Naive thymus-derived CD4-positive, alpha-beta T cell (primary cell): ENCODE data around the gene OR1Q1. TPM values are rescaled to one million over a fixed set of nuclear protein-coding genes. Genes with fewer than 3 reads are reported as not detected.
"Not testable (repeated sequence)": the region's sequence is repeated elsewhere in the genome, so short reads cannot be mapped to it uniquely, and the experiment has no call there.

Experiments used
- ATAC-seq: fragments of 150-1000 bp; cut with Tn5 transposase; 2 replicates; pipeline ENCODE4 v1.10.0; 2021; ENCODE audit warnings: mild to moderate bottlenecking, moderate library complexity
- CTCF ChIA-PET: fragments of 350-600 bp; sonication (Branson Sonifier 250); formaldehyde crosslinking; loops from one replicate; lab custom pipeline; 2021; ENCODE audit warnings: antibody characterized with exemption; lab: Charles Lee
- POLR2A ChIA-PET: fragments of 350-600 bp; sonication (Branson Sonifier 250); formaldehyde crosslinking; loops from one replicate; lab custom pipeline; 2021; ENCODE audit warnings: antibody characterized with exemption, inconsistent platforms; lab: Charles Lee
- DNase-seq, 9 donors: peaks; one replicate each; pipeline versions ENCODE4 v3.0.0 to v3.0.0-alpha.2; 2020 to 2022; ENCODE audit warnings: mixed read lengths in 1 of 9
- H3K27ac ChIP-seq: one replicate; pipeline ENCODE4 v1.7.0; 2013; ENCODE audit warnings: mild to moderate bottlenecking, low read depth, low read length, moderate library complexity
- H3K27me3 ChIP-seq, 2 donors: one replicate each; pipeline ENCODE4 v1.7.0; 2013; ENCODE audit warnings: low read length in 2 of 2, mild to moderate bottlenecking in 2 of 2, moderate library complexity in 2 of 2; ENCODE audit not compliant: control insufficient read depth in 2 of 2, insufficient read depth in 2 of 2
- H3K36me3 ChIP-seq, 3 experiments: 1 replicate in 2 of 3; 2 replicates in 1 of 3; pipeline ENCODE4 v1.7.0; 2013; ENCODE audit warnings: low read length in 3 of 3, mild to moderate bottlenecking in 3 of 3, moderate library complexity in 1 of 3; ENCODE audit not compliant: insufficient read depth in 3 of 3, control insufficient read depth in 2 of 3
- H3K4me1 ChIP-seq, 2 donors: one replicate each; pipeline ENCODE4 v1.7.0; 2013; ENCODE audit warnings: low read length in 2 of 2, mild to moderate bottlenecking in 2 of 2, moderate library complexity in 1 of 2; ENCODE audit not compliant: control insufficient read depth in 2 of 2, insufficient read depth in 2 of 2
- H3K4me3 ChIP-seq: 2 replicates; pipeline ENCODE4 v1.7.0; 2013; ENCODE audit warnings: mild to moderate bottlenecking, low read length
- H3K9me3 ChIP-seq, 3 experiments: 1 replicate in 2 of 3; 2 replicates in 1 of 3; pipeline ENCODE4 v1.7.0; 2013; ENCODE audit warnings: low read length in 3 of 3; ENCODE audit not compliant: control insufficient read depth in 2 of 3
- H3K27ac Mint-ChIP-seq, 9 donors: one replicate each; pipeline ENCODE4 v1.8.0; 2020 to 2022; ENCODE audit warnings: mixed read lengths in 9 of 9, mild to moderate bottlenecking in 8 of 9, moderate library complexity in 5 of 9, inconsistent platforms in 2 of 9
- H3K27me3 Mint-ChIP-seq, 5 donors: one replicate each; pipeline ENCODE4 v1.8.0; 2021 to 2022; ENCODE audit warnings: mixed read lengths in 5 of 5, mild to moderate bottlenecking in 1 of 5
- H3K36me3 Mint-ChIP-seq, 5 donors: one replicate each; pipeline ENCODE4 v1.8.0; 2020 to 2022; ENCODE audit warnings: mixed read lengths in 5 of 5, mild to moderate bottlenecking in 3 of 5, inconsistent platforms in 1 of 5
- H3K4me1 Mint-ChIP-seq, 7 donors: one replicate each; pipeline ENCODE4 v1.8.0; 2020 to 2022; ENCODE audit warnings: mixed read lengths in 7 of 7, mild to moderate bottlenecking in 3 of 7, inconsistent platforms in 1 of 7
- H3K4me3 Mint-ChIP-seq, 10 donors: one replicate each; pipeline ENCODE4 v1.8.0; 2020 to 2022; ENCODE audit warnings: mild to moderate bottlenecking in 10 of 10, mixed read lengths in 10 of 10, moderate library complexity in 6 of 10, inconsistent platforms in 2 of 10
- H3K9me3 Mint-ChIP-seq, 11 donors: one replicate each; pipeline ENCODE4 v1.8.0; 2020 to 2022; ENCODE audit warnings: mixed read lengths in 11 of 11, mild to moderate bottlenecking in 4 of 11, inconsistent platforms in 1 of 11, moderate library complexity in 1 of 11
- intact Hi-C, 2 donors: fragments of 100-400 bp; cut with micrococcal nuclease; formaldehyde crosslinking; loops; one replicate each; pipeline ENCODE4 v1.15.1; 2023
- polyA plus RNA-seq, 2 donors: library from polyadenylated mRNA; unstranded; fragments of 300-500 nt; fragmentation: Illumina TruSeq; gene quantifications; one replicate each; pipeline ENCODE4 v1.2.3, GENCODE V29; 2021
- total RNA-seq, 6 experiments: library from RNA in 5 of 6; stranded (reverse) in 5 of 6; gene quantifications; 1 replicate in 5 of 6; 2 replicates in 1 of 6; pipeline ENCODE4 v1.2.3 and lab custom pipeline; 2021 to 2026

OR1Q1 gene, protein sequence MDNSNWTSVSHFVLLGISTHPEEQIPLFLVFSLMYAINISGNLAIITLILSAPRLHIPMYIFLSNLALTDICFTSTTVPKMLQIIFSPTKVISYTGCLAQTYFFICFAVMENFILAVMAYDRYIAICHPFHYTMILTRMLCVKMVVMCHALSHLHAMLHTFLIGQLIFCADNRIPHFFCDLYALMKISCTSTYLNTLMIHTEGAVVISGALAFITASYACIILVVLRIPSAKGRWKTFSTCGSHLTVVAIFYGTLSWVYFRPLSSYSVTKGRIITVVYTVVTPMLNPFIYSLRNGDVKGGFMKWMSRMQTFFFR
- total RNA-seq (under 1 TPM in 2 of 5 experiments, not detected in 3; 0.42 to 0.69 TPM), polyA plus RNA-seq (not detected), total RNA-seq (lab: John Stamatoyannopoulos, UW) (not detected)

DNA sequence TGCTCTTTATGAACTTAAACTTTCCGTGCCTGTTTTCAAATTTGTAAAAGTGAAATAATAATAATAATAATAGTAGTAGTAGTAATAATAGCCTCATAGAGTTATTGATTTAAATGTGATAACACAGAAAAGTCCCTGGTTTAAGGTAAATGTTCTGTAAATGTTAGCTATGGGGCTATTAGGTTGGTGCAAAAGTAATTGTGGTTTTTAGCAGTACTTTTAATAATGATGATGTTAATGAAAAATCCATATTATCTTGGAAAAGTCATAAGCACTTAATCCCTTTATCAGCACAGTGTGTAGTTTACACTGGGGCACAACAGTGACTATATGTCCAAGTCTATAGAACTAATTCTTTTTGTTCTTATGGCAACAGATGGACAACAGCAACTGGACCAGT is at the start of gene OR1Q1:
OR1Q1 (plus strand) TSS at position 377 of the 400 bp plus-strand sequence; CDS start at position 377, 0 bp downstream.
- Histone ChIP-seq H3K4me3 (no peak within 1 kb of the TSS), H3K4me1 (no peaks in the 10 kb centered on the region), H3K9me3 (no peaks in the 10 kb centered on the region), H3K27ac (no peak within 1 kb of the TSS), H3K36me3 (no peaks in the 10 kb centered on the region), H3K27me3 (no peaks in the 10 kb centered on the region)
- no peak for DNase-seq
- intact Hi-C loops = no loop called here
- Mint-ChIP-seq H3K27ac (no peak within 1 kb of the TSS), H3K36me3 (peaks cover 0 to 9% (median 3%) of the 10 kb centered on the region in 5 donors), H3K4me3 (no peak within 1 kb of the TSS), H3K4me1 (no peaks in the 10 kb centered on the region), H3K9me3 (peaks cover 0 to 8% (median 0%) of the 10 kb centered on the region in 11 donors), H3K27me3 (peaks cover 0 to 11% (median 5%) of the 10 kb centered on the region in 5 donors)
- CTCF ChIA-PET = no interaction called here
- POLR2A ChIA-PET = no interaction called here
- no peak for ATAC-seq

DNA sequence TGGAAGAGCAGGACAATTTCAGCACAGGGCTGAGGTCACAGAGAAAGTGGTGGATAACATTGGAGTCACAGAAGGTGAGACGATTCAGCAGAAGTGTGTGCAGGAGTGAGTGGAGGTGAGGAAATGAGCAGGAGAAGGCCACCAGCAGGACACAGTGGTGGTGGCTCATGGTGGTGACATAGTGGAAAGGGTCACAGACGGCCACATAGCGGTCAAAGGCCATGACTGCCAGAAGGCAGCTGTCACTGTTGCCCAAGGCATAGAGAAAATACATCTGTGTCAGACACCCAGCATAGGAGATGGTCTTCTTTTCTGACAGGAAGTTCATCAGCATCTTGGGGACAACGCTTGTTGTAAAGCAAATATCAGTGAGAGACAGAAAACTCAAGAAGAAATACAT is 46.6 kb upstream of the OR1Q1 start:
- H3K27me3 Mint-ChIP-seq = peaks cover 0 to 31% (median 0%) of the 10 kb centered on the region in 5 donors

DNA sequence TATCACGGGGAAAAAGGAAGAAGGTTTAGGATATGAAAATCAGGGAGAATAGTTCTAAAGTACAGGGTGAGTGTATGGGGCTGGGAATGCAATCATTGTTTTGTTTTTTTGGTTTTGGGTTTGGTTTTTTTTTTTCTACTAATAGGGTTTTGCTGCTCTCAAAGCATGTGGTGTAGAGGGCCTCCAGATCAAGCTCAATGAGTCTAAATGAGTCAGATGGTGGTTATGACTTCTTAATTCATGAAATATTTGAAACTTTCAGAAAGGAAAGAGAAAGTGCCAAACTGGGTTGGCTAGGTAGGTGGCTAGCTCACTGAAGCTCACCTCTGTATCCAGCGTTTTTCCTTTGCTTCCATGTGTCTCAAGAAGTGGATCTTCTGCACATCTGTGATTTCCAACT is 42.1 kb upstream of the OR1Q1 start:
- Histone ChIP-seq H3K9me3 (no peaks in the 10 kb centered on the region), H3K27me3 (no peaks in the 10 kb centered on the region), H3K27ac (no peak overlapping the region), H3K36me3 (no peaks in the 10 kb centered on the region), H3K4me3 (no peak overlapping the region), H3K4me1 (no peaks in the 10 kb centered on the region)
- ChIA-PET POLR2A (no interaction called here), CTCF (no interaction called here)
- Mint-ChIP-seq H3K27ac (no peak overlapping the region), H3K4me3 (no peak overlapping the region), H3K9me3 (peaks cover 0 to 7% (median 2%) of the 10 kb centered on the region in 11 donors), H3K36me3 (peaks cover 0 to 12% (median 7%) of the 10 kb centered on the region in 5 donors), H3K4me1 (peaks cover 0 to 8% (median 0%) of the 10 kb centered on the region in 7 donors), H3K27me3 (no peaks in the 10 kb centered on the region)
- ATAC-seq (no peak), DNase-seq (no peak)
- intact Hi-C loops = no loop called here

More for the DNA sequence above, 46.6 kb upstream of the OR1Q1 start:
- ChIA-PET POLR2A (no interaction called here), CTCF (no interaction called here)
- Mint-ChIP-seq H3K27ac (no peak overlapping the region), H3K4me3 (no peak overlapping the region), H3K4me1 (peaks cover 0 to 8% (median 0%) of the 10 kb centered on the region in 7 donors), H3K9me3 (peaks cover 0 to 6% (median 0%) of the 10 kb centered on the region in 11 donors), H3K36me3 (peaks cover 0 to 5% (median 1%) of the 10 kb centered on the region in 5 donors)
- Histone ChIP-seq H3K27me3 (no peaks in the 10 kb centered on the region), H3K9me3 (no peaks in the 10 kb centered on the region), H3K4me1 (no peaks in the 10 kb centered on the region), H3K36me3 (no peaks in the 10 kb centered on the region), H3K4me3 (no peak overlapping the region), H3K27ac (no peak overlapping the region)
- ATAC-seq (no peak), DNase-seq (no peak)
- intact Hi-C loops = no loop called here

DNA sequence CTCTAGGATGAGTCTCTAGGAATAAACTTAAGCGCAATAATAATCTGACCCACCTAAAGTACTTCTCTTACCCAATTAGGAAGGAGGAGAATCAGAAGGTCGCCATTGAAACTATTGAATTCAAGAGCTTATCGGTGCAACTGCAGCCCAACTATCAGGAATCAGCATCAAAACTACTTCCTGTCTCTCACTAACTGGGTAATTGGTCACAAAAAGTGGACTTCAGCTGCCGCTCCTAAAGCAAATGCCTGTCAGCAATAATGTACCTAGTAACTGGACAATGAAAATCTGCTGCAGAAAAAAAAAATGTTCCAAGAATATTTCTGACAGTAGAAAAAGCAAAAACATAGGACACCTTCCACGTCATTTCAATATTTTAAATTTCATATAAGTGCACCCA is 34.7 kb upstream of the OR1Q1 start:
- ChIA-PET CTCF (no interaction called here), POLR2A (no interaction called here)
- H3K27ac Mint-ChIP-seq = no peak overlapping the region
- no peaks in the 10 kb centered on the region for H3K4me1 ChIP-seq
- H3K27me3 ChIP-seq = no peaks in the 10 kb centered on the region
- H3K4me1 Mint-ChIP-seq = no peaks in the 10 kb centered on the region
- peaks cover 0 to 7% (median 0%) of the 10 kb centered on the region in 11 donors for H3K9me3 Mint-ChIP-seq
- H3K36me3 Mint-ChIP-seq = peaks cover 0 to 13% (median 7%) of the 10 kb centered on the region in 5 donors
- H3K4me3 Mint-ChIP-seq = no peak overlapping the region
- no peak overlapping the region for H3K27ac ChIP-seq
- ATAC-seq (no peak), DNase-seq (no peak)
- H3K9me3 ChIP-seq = no peaks in the 10 kb centered on the region
- peaks cover 0 to 7% (median 0%) of the 10 kb centered on the region in 5 donors for H3K27me3 Mint-ChIP-seq
- no peaks in the 10 kb centered on the region for H3K36me3 ChIP-seq
- intact Hi-C loops = no loop called here
- H3K4me3 ChIP-seq = no peak overlapping the region

DNA sequence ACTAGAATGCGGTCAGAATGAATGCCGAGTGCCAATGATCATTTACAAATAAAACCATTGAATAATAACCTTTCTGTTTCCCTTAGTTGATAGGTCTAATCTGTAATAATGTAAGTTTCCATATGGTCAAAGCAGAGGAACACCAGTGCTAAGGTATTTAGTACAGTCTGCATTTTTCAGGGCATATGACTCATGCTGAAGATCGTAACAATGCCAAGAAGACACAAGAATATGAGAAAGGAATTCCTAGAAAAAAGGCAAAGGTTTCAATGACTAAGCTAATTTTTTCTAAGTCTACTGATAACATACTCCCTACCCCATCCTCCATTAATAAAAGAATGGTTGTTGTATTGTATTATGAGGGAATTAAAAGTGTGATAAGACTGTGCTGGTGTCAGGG is 34.2 kb upstream of the OR1Q1 start:
- Histone ChIP-seq H3K4me3 (no peak overlapping the region), H3K36me3 (no peaks in the 10 kb centered on the region), H3K27ac (no peak overlapping the region), H3K4me1 (no peaks in the 10 kb centered on the region), H3K9me3 (no peaks in the 10 kb centered on the region), H3K27me3 (no peaks in the 10 kb centered on the region)
- intact Hi-C loops = no loop called here
- Mint-ChIP-seq H3K36me3 (peaks cover 0 to 13% (median 7%) of the 10 kb centered on the region in 5 donors), H3K4me3 (no peak overlapping the region), H3K27me3 (peaks cover 0 to 7% (median 0%) of the 10 kb centered on the region in 5 donors), H3K9me3 (peaks cover 0 to 7% (median 0%) of the 10 kb centered on the region in 11 donors), H3K4me1 (no peaks in the 10 kb centered on the region), H3K27ac (no peak overlapping the region)
- CTCF ChIA-PET = interaction anchor here (0.6 kb wide), 1 partner anchor 18 kb away, joined by 3 read pairs; no protein-coding TSS in a partner anchor
- no peak for DNase-seq
- POLR2A ChIA-PET = no interaction called here
- ATAC-seq = no peak

DNA sequence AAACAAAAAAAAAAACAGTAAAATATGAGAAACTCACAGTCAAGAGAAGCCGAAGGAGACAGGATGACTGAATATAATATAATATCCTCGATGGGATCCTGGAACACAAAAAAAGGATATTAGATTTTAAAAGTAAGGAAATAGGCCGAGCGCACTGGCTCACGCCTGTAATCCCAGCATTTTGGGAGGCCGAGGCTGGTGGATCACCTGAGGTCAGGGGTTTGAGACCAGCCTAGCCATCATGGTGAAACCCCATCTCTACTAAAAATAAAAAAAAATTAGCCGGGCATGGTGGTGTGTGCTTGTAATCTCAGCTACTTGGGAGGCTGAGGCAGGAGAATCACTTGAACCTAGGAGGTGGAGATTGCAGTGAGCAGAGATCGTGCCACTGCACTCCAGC is 31.3 kb upstream of the OR1Q1 start, which contains the start of gene OR1L8:
OR1L8 (minus strand) TSS at position 101 of the 400 bp plus-strand sequence. CDS start 14,907 bp downstream, outside the sequence.
- H3K4me1 ChIP-seq, ATAC-seq, CTCF ChIA-PET, H3K27me3 ChIP-seq, H3K4me1 Mint-ChIP-seq, H3K4me3 Mint-ChIP-seq, H3K36me3 ChIP-seq, H3K27ac Mint-ChIP-seq, intact Hi-C loops, H3K27ac ChIP-seq, POLR2A ChIA-PET, H3K9me3 ChIP-seq, H3K36me3 Mint-ChIP-seq, H3K9me3 Mint-ChIP-seq, H3K4me3 ChIP-seq, DNase-seq: not testable (repeated sequence)
- peaks cover 0 to 11% (median 0%) of the 10 kb centered on the region in 5 donors for H3K27me3 Mint-ChIP-seq
